Liver (tissue), 2 donors: ENCODE data around the gene TBL1XR1.

ENCODE experiments used
- CTCF ChIP-seq: fragments of 150-350 bp; IDR thresholded peaks from 2 replicates; pipeline ENCODE4 v1.5.1; 2017; ENCODE audit warnings: improper control_type of control experiment, low read depth, low read length; ENCODE audit not compliant: missing input control
- TF ChIP-seq, protein P1 (sequence below): IDR thresholded peaks from 2 replicates; pipeline ENCODE4 v1.6.1; 2016; ENCODE audit warnings: antibody characterized with exemption, mild to moderate bottlenecking
- donor health status: healthy.

GRCh38 chr3:177195242-177195991, 1.9 kb downstream of the TBL1XR1 start:
- TF ChIP-seq CTCF: no peak
- TF ChIP-seq, protein P1, sequence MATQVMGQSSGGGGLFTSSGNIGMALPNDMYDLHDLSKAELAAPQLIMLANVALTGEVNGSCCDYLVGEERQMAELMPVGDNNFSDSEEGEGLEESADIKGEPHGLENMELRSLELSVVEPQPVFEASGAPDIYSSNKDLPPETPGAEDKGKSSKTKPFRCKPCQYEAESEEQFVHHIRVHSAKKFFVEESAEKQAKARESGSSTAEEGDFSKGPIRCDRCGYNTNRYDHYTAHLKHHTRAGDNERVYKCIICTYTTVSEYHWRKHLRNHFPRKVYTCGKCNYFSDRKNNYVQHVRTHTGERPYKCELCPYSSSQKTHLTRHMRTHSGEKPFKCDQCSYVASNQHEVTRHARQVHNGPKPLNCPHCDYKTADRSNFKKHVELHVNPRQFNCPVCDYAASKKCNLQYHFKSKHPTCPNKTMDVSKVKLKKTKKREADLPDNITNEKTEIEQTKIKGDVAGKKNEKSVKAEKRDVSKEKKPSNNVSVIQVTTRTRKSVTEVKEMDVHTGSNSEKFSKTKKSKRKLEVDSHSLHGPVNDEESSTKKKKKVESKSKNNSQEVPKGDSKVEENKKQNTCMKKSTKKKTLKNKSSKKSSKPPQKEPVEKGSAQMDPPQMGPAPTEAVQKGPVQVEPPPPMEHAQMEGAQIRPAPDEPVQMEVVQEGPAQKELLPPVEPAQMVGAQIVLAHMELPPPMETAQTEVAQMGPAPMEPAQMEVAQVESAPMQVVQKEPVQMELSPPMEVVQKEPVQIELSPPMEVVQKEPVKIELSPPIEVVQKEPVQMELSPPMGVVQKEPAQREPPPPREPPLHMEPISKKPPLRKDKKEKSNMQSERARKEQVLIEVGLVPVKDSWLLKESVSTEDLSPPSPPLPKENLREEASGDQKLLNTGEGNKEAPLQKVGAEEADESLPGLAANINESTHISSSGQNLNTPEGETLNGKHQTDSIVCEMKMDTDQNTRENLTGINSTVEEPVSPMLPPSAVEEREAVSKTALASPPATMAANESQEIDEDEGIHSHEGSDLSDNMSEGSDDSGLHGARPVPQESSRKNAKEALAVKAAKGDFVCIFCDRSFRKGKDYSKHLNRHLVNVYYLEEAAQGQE: no peak
